ENCODE measurements around the gene PTCH2. TPM values are rescaled to one million over a fixed set of nuclear protein-coding genes. Genes with fewer than 3 reads are reported as not detected.
A peak's percentile ranks its signal among the peaks of the same experiment; 100 is the strongest.

The PTCH2 gene
- total and polyA plus RNA-seq, 2 of the 13 experiments (the other 11 are each of a cell fraction or from before 2014, with no cell fraction given), result 0.60 to 1.5 TPM

- TF ChIP-seq KIAA2018 (CRISPR knock-in tag; IDR thresholded peaks at IDR 0.05; ENCODE audit: borderline replicate concordance) (no peak), MNT (IDR thresholded peaks at IDR 0.05) (no peak), ESRRA (CRISPR knock-in tag; IDR thresholded peaks at IDR 0.05; ENCODE audit: low read depth) (no peak), E2F5 (CRISPR knock-in tag; conservative IDR thresholded peaks at IDR 0.05) (no peak), FOXP4 (CRISPR knock-in tag; IDR thresholded peaks at IDR 0.05) (no peak), ARNTL (CRISPR knock-in tag; IDR thresholded peaks at IDR 0.05) (no peak), STAT5B (CRISPR knock-in tag; IDR thresholded peaks at IDR 0.05) (no peak), ZFP62 (CRISPR knock-in tag; IDR thresholded peaks at IDR 0.05) (no peak), ZNF275 (CRISPR knock-in tag; IDR thresholded peaks at IDR 0.05; ENCODE audit: borderline replicate concordance) (no peak)
- TF ChIP-seq, protein P1, sequence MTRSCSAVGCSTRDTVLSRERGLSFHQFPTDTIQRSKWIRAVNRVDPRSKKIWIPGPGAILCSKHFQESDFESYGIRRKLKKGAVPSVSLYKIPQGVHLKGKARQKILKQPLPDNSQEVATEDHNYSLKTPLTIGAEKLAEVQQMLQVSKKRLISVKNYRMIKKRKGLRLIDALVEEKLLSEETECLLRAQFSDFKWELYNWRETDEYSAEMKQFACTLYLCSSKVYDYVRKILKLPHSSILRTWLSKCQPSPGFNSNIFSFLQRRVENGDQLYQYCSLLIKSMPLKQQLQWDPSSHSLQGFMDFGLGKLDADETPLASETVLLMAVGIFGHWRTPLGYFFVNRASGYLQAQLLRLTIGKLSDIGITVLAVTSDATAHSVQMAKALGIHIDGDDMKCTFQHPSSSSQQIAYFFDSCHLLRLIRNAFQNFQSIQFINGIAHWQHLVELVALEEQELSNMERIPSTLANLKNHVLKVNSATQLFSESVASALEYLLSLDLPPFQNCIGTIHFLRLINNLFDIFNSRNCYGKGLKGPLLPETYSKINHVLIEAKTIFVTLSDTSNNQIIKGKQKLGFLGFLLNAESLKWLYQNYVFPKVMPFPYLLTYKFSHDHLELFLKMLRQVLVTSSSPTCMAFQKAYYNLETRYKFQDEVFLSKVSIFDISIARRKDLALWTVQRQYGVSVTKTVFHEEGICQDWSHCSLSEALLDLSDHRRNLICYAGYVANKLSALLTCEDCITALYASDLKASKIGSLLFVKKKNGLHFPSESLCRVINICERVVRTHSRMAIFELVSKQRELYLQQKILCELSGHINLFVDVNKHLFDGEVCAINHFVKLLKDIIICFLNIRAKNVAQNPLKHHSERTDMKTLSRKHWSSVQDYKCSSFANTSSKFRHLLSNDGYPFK (CRISPR knock-in tag; IDR thresholded peaks at IDR 0.05; ENCODE audit: borderline replicate concordance), result 0 out of 2 replicates have a peak, but pooled peaks have one; percentile 37
Measured at GRCh38 chr1:44842862-44843655, at the start of gene PTCH2 (continued).

All from HepG2 (cell line).